Mesendoderm (in vitro differentiated cells): ENCODE measurements around the gene MCU.
"Not testable (repeated sequence)": the region's sequence is repeated elsewhere in the genome, so short reads cannot be mapped to it uniquely, and the experiment has no call there.

Experiments
- DNase-seq: peaks from one replicate; pipeline ENCODE4 v3.0.0; 2013
- H2AK5ac ChIP-seq: 2 replicates; pipeline ENCODE4 v1.6.1; 2013; ENCODE audit warnings: low read length, inconsistent platforms
- H2BK120ac ChIP-seq: 2 replicates; pipeline ENCODE4 v1.6.1; 2013; ENCODE audit warnings: low read depth, mild to moderate bottlenecking, low read length, moderate library complexity, mixed read lengths
- H2BK15ac ChIP-seq: replicated peaks from 2 replicates; pipeline ENCODE4 v1.6.1; 2013; ENCODE audit warnings: low read depth, mild to moderate bottlenecking, moderate library complexity
- H2BK5ac ChIP-seq: 2 replicates; pipeline ENCODE4 v1.6.1; 2013; ENCODE audit warnings: low read length, inconsistent platforms
- H3K18ac ChIP-seq: 2 replicates; pipeline ENCODE4 v1.6.1; 2013; ENCODE audit warnings: mild to moderate bottlenecking, low read length, mixed read lengths
- H3K23ac ChIP-seq: one replicate; pipeline ENCODE4 v1.6.1; 2013; ENCODE audit warnings: low read length
- H3K27ac ChIP-seq: 2 replicates; pipeline ENCODE4 v1.5.1; 2013; ENCODE audit warnings: low read depth, mild to moderate bottlenecking, inconsistent platforms, low read length, moderate library complexity
- H3K27me3 ChIP-seq: 2 replicates; pipeline ENCODE4 v1.6.1; 2013; ENCODE audit warnings: low read length, control low read depth, mild to moderate bottlenecking, inconsistent platforms; ENCODE audit not compliant: insufficient read depth, poor library complexity
- H3K36me3 ChIP-seq: 2 replicates; pipeline ENCODE4 v1.6.1; 2013; ENCODE audit warnings: low read length, inconsistent platforms; ENCODE audit not compliant: control insufficient read depth, insufficient read depth
- H3K4ac ChIP-seq: one replicate; pipeline ENCODE4 v1.6.1; 2013; ENCODE audit warnings: low read depth, mild to moderate bottlenecking, low read length, moderate library complexity
- H3K4me1 ChIP-seq: 2 replicates; pipeline ENCODE4 v1.6.1; 2013; ENCODE audit warnings: low read depth, low read length, inconsistent platforms; ENCODE audit not compliant: control insufficient read depth
- H3K4me2 ChIP-seq: 2 replicates; pipeline ENCODE4 v1.6.1; 2013; ENCODE audit warnings: low read length
- H3K4me3 ChIP-seq: 2 replicates; pipeline ENCODE4 v1.5.1; 2013; ENCODE audit warnings: mild to moderate bottlenecking, low read length
- H3K56ac ChIP-seq: one replicate; pipeline ENCODE4 v1.6.1; 2013; ENCODE audit warnings: low read length
- H3K79me1 ChIP-seq: 2 replicates; pipeline ENCODE4 v1.6.1; 2013; ENCODE audit warnings: low read length, inconsistent platforms
- H3K79me2 ChIP-seq: 2 replicates; pipeline ENCODE4 v1.6.1; 2013; ENCODE audit warnings: mild to moderate bottlenecking, low read length; ENCODE audit not compliant: control insufficient read depth, insufficient read depth
- H3K9ac ChIP-seq: 2 replicates; pipeline ENCODE4 v1.6.1; 2013; ENCODE audit warnings: low read length, inconsistent platforms
- H4K5ac ChIP-seq: one replicate; pipeline ENCODE4 v1.6.1; 2013; ENCODE audit warnings: low read length
- H4K8ac ChIP-seq: one replicate; pipeline ENCODE4 v1.6.1; 2013; ENCODE audit warnings: low read depth, mild to moderate bottlenecking, control low read depth, low read length, moderate library complexity
- WGBS: extraction: QIAGEN DNeasy Blood & Tissue Kit; methylation state at CpG from one replicate; pipeline ENCODE4 v1.1.7; 2013; ENCODE audit warnings: low lambda C conversion rate, missing lambda C conversion rate; ENCODE audit not compliant: insufficient coverage; ENCODE audit errors: extremely low coverage; 5-methylcytosine and 5-hydroxymethylcytosine counted together

Gene MCU

GRCh38 chr10:72765051-72765745 is 73.3 kb downstream of the MCU start:
- H3K18ac ChIP-seq, result no peak overlapping the region
- no peak overlapping the region for H2BK5ac ChIP-seq
- peaks cover 3% of the 10 kb centered on the region for H3K79me2 ChIP-seq
- no peak overlapping the region for H2BK120ac ChIP-seq
- no peaks in the 10 kb centered on the region for H3K4me1 ChIP-seq
- WGBS, result 100% methylated on average over 1 of the region's 3 CpGs
- H3K9ac ChIP-seq, result no peak overlapping the region
- no peak overlapping the region for H2AK5ac ChIP-seq
- H3K4me3 ChIP-seq, result no peak overlapping the region
- H3K4ac ChIP-seq, result no peak overlapping the region
- peaks cover 5% of the 10 kb centered on the region for H3K79me1 ChIP-seq
- H2BK15ac ChIP-seq, result no peak overlapping the region
- no peaks in the 10 kb centered on the region for H3K27me3 ChIP-seq
- no peaks in the 10 kb centered on the region for H3K36me3 ChIP-seq
- no peak overlapping the region for H3K4me2 ChIP-seq
- H4K8ac ChIP-seq, result no peak overlapping the region
- no peak overlapping the region for H3K27ac ChIP-seq
- no peak overlapping the region for H3K23ac ChIP-seq
- no peak for DNase-seq
- H3K56ac ChIP-seq, result no peak overlapping the region
- H4K5ac ChIP-seq, result no peak overlapping the region

GRCh38 chr10:72771195-72771594 is 79.3 kb downstream of the MCU start:
- H2BK15ac ChIP-seq, H3K56ac ChIP-seq, H2BK5ac ChIP-seq, H3K27me3 ChIP-seq, H4K8ac ChIP-seq, H4K5ac ChIP-seq, H3K4me3 ChIP-seq, H3K36me3 ChIP-seq, H3K4me2 ChIP-seq, H3K4me1 ChIP-seq, H3K4ac ChIP-seq, H3K27ac ChIP-seq, H3K18ac ChIP-seq, H3K23ac ChIP-seq, H2BK120ac ChIP-seq, H2AK5ac ChIP-seq, H3K79me2 ChIP-seq, H3K79me1 ChIP-seq, DNase-seq, H3K9ac ChIP-seq: not testable (repeated sequence)

DNA sequence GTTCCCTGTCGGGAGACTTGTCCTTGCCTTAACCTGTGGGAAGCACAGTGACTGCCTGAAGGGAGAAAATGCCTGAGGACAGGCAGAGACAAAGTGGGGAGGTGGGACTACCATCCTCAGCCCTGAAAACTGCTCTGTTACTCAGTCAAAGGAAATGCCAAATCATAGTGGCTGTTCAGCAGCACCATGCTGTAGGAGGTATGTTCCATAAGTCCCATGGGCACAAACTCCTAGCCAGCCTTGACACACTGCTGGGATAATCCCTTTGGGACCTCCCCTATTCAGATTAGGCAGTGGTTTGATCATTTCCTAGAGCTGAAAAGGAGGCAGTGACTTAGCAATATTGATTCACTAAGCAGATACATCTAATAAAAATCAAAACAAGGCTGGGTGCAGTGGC is 80.1 kb downstream of the MCU start:
- Histone ChIP-seq H2BK15ac (no peak overlapping the region), H3K27ac (no peak overlapping the region), H3K9ac (no peak overlapping the region), H3K18ac (no peak overlapping the region), H3K4ac (no peak overlapping the region), H2BK120ac (no peak overlapping the region), H3K4me1 (peaks cover 2% of the 10 kb centered on the region), H3K56ac (peak overlapping the region; percentile 62), H3K36me3 (no peaks in the 10 kb centered on the region), H3K79me2 (peaks cover 4% of the 10 kb centered on the region), H3K27me3 (no peaks in the 10 kb centered on the region), H3K4me2 (no peak overlapping the region), H2BK5ac (no peak overlapping the region), H3K23ac (no peak overlapping the region), H3K79me1 (peaks cover 6% of the 10 kb centered on the region), H3K4me3 (no peak overlapping the region), H4K5ac (no peak overlapping the region), H4K8ac (no peak overlapping the region), H2AK5ac (no peak overlapping the region)
- DNase-seq, result peak; percentile 48
- no CpG with 5 or more reads among the region's 1 CpG for WGBS

GRCh38 chr10:72779874-72780273 is 87.9 kb downstream of the MCU start:
- no peaks in the 10 kb centered on the region for H3K79me1 ChIP-seq
- no peaks in the 10 kb centered on the region for H3K27me3 ChIP-seq
- no peaks in the 10 kb centered on the region for H3K36me3 ChIP-seq
- no peak overlapping the region for H3K18ac ChIP-seq
- no peak overlapping the region for H2BK15ac ChIP-seq
- H2AK5ac ChIP-seq, result no peak overlapping the region
- no peak overlapping the region for H3K56ac ChIP-seq
- no peak overlapping the region for H3K23ac ChIP-seq
- no peak overlapping the region for H2BK5ac ChIP-seq
- H4K5ac ChIP-seq, result no peak overlapping the region
- no peak overlapping the region for H3K4me3 ChIP-seq
- peaks cover 5% of the 10 kb centered on the region for H3K4me1 ChIP-seq
- no peak overlapping the region for H2BK120ac ChIP-seq
- no CpG with 5 or more reads among the region's 2 CpGs for WGBS
- no peak overlapping the region for H3K9ac ChIP-seq
- no peak for DNase-seq
- no peak overlapping the region for H3K4me2 ChIP-seq
- H3K27ac ChIP-seq, result no peak overlapping the region
- H4K8ac ChIP-seq, result no peak overlapping the region
- H3K79me2 ChIP-seq, result no peaks in the 10 kb centered on the region
- H3K4ac ChIP-seq, result no peak overlapping the region

DNA sequence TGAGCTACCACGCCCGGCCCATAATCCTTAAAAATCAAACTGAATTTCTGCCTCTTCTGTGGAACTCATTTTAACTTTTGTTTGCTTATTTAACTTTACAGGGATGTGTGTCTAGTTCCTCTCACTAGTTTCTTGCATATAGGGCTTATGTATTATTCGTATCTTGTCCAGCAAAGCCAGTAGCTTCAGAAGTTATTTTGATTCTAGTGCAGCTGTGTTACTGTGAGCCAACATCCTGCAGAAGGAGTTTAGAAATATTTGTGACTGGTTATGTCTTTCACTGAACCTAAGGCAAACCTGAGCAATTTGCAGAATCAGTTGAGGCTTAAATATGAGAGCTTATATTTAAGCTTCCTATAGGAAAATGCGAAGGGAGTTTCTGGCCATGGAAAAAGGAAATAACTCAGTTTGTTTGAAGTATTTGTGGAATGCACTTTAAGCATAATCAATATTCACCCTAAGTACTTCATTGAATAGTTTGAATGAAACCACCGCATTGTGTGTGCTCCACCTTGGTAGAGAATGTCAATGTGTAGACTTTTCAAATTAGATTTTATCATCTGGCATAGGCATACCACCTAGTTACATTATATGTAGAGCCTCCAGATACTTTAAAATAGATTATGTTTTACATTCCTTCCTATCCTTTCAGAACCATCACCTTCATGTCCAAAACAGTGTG is 90.8 kb downstream of the MCU start:
- Histone ChIP-seq H3K79me2 (peaks cover 2% of the 10 kb centered on the region), H2AK5ac (no peak overlapping the region), H2BK120ac (no peak overlapping the region), H3K4me2 (no peak overlapping the region), H3K36me3 (no peaks in the 10 kb centered on the region), H4K5ac (no peak overlapping the region), H4K8ac (no peak overlapping the region), H3K79me1 (no peaks in the 10 kb centered on the region), H2BK15ac (no peak overlapping the region), H2BK5ac (no peak overlapping the region), H3K4me1 (peaks cover 6% of the 10 kb centered on the region), H3K9ac (no peak overlapping the region), H3K27ac (no peak overlapping the region), H3K4me3 (no peak overlapping the region), H3K4ac (no peak overlapping the region), H3K23ac (no peak overlapping the region), H3K18ac (peak overlapping the region; percentile 41), H3K27me3 (no peaks in the 10 kb centered on the region), H3K56ac (no peak overlapping the region)
- peak; percentile 39 for DNase-seq
- WGBS, result no CpG with 5 or more reads among the region's 5 CpGs
